PC-3 (cell line): ENCODE data around the gene KIAA1210.

Experiments
- EZH2 ChIP-seq: fragments of 300-600 bp; sonication (generic); IDR thresholded peaks from one replicate; pipeline ENCODE4 v1.6.1; 2017; ENCODE audit warnings: antibody characterized with exemption, mild to moderate bottlenecking, low read length; ENCODE audit not compliant: unreplicated experiment
- TF ChIP-seq, protein P1 (sequence below): fragments of 300-600 bp; sonication (generic); conservative IDR thresholded peaks from 2 replicates; pipeline ENCODE4 v1.5.1; 2017; ENCODE audit warnings: antibody characterized with exemption, low read depth, mild to moderate bottlenecking, low read length

GRCh38 chrX:119063428-119063827, 64.2 kb downstream of the KIAA1210 start:
- TF ChIP-seq EZH2 = no peak
- TF ChIP-seq, protein P1, sequence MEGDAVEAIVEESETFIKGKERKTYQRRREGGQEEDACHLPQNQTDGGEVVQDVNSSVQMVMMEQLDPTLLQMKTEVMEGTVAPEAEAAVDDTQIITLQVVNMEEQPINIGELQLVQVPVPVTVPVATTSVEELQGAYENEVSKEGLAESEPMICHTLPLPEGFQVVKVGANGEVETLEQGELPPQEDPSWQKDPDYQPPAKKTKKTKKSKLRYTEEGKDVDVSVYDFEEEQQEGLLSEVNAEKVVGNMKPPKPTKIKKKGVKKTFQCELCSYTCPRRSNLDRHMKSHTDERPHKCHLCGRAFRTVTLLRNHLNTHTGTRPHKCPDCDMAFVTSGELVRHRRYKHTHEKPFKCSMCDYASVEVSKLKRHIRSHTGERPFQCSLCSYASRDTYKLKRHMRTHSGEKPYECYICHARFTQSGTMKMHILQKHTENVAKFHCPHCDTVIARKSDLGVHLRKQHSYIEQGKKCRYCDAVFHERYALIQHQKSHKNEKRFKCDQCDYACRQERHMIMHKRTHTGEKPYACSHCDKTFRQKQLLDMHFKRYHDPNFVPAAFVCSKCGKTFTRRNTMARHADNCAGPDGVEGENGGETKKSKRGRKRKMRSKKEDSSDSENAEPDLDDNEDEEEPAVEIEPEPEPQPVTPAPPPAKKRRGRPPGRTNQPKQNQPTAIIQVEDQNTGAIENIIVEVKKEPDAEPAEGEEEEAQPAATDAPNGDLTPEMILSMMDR = no peak
